Colon (tissue), 2 donors: ENCODE measurements around the gene PTPRD.

ENCODE experiments used
- FAIRE-seq: peaks from 2 replicates; lab custom pipeline; 2012; peaks lifted over from hg19 to GRCh38; lab: Jason Lieb, UNC
- donor health status: control.
- donor health status: control.

The PTPRD gene

GRCh38 chr9:10050016-10050415 is 562.8 kb downstream of the PTPRD start:
- FAIRE-seq = no peak

- no peak for FAIRE-seq
Measured at GRCh38 chr9:10048994-10049393, 563.8 kb downstream of the PTPRD start.

- no peak for FAIRE-seq
Measured at GRCh38 chr9:10045598-10045997, 567.2 kb downstream of the PTPRD start.

GRCh38 chr9:10041726-10042229 is 571.0 kb downstream of the PTPRD start:
- no peak for FAIRE-seq

GRCh38 chr9:10036095-10036494 is 576.7 kb downstream of the PTPRD start:
- FAIRE-seq = no peak

GRCh38 chr9:10032166-10032565 is 580.6 kb downstream of the PTPRD start:
- FAIRE-seq = no peak

GRCh38 chr9:10026443-10026984 is 586.3 kb downstream of the PTPRD start:
- FAIRE-seq = no peak

- no peak for FAIRE-seq
Measured at GRCh38 chr9:10015755-10016154, 597.0 kb downstream of the PTPRD start.

GRCh38 chr9:10014889-10015288 is 597.9 kb downstream of the PTPRD start:
- FAIRE-seq = no peak

GRCh38 chr9:10009401-10009800 is 603.4 kb downstream of the PTPRD start:
- no peak for FAIRE-seq

- no peak for FAIRE-seq
Measured at GRCh38 chr9:10008101-10008799, 604.6 kb downstream of the PTPRD start.

- FAIRE-seq = no peak
Measured at GRCh38 chr9:10007356-10007755, 605.4 kb downstream of the PTPRD start.

- no peak for FAIRE-seq
Measured at GRCh38 chr9:10005206-10005605, 607.6 kb downstream of the PTPRD start.

- FAIRE-seq = no peak
Measured at GRCh38 chr9:10003047-10003446, 609.8 kb downstream of the PTPRD start.

- FAIRE-seq = no peak
Measured at GRCh38 chr9:10000669-10001068, 612.1 kb downstream of the PTPRD start.

GRCh38 chr9:9998491-9999287 is 614.1 kb downstream of the PTPRD start:
- no peak for FAIRE-seq

GRCh38 chr9:9997585-9997984 is 615.2 kb downstream of the PTPRD start:
- FAIRE-seq = no peak

- FAIRE-seq = no peak
Measured at GRCh38 chr9:9996259-9996658, 616.5 kb downstream of the PTPRD start.

- FAIRE-seq = no peak
Measured at GRCh38 chr9:9992936-9993335, 619.9 kb downstream of the PTPRD start.

- FAIRE-seq = no peak
Measured at GRCh38 chr9:9973062-9973461, 639.7 kb downstream of the PTPRD start.

- FAIRE-seq = no peak
Measured at GRCh38 chr9:9970514-9970913, 642.3 kb downstream of the PTPRD start.

- FAIRE-seq = no peak
Measured at GRCh38 chr9:9963841-9964240, 649.0 kb downstream of the PTPRD start.

GRCh38 chr9:9961934-9962333 is 650.9 kb downstream of the PTPRD start:
- no peak for FAIRE-seq
